Caco-2 (cell line): ENCODE results near the gene COPS7A. TPM values are rescaled to one million over a fixed set of nuclear protein-coding genes. Genes with fewer than 3 reads are reported as not detected.

Source experiments
- BruUV-seq: library from RNA; stranded (reverse); fragments of 400-500 nt; replicated peaks from 2 replicates; lab custom pipeline; 2021; lab: Mats Ljungman, UMichigan
- CTCF ChIA-PET: fragments of 300-600 bp; sonication (Branson Sonifier 250); formaldehyde crosslinking; loops from one replicate; lab custom pipeline; 2022; ENCODE audit warnings: antibody characterized with exemption; lab: Charles Lee
- POLR2A ChIA-PET: fragments of 300-600 bp; sonication (Branson Sonifier 250); formaldehyde crosslinking; loops from one replicate; lab custom pipeline; 2022; ENCODE audit warnings: antibody characterized with exemption; lab: Charles Lee
- DNase-seq, 2 experiments: peaks; one replicate each; pipeline versions ENCODE4 v3.0.0 to v3.0.0-alpha.2; 2020 to 2022
- H3K27me3 ChIP-seq: replicated peaks from 2 replicates; pipeline ENCODE4 v1.6.0; 2011; ENCODE audit warnings: low read length; ENCODE audit not compliant: control insufficient read depth, insufficient read depth
- H3K36me3 ChIP-seq: 2 replicates; pipeline ENCODE4 v1.5.1; 2011; ENCODE audit warnings: low read length; ENCODE audit not compliant: control insufficient read depth, insufficient read depth
- H3K4me1 ChIP-seq: fragments of 250-450 bp; sonication (Bioruptor Pico); 2 replicates; pipeline ENCODE4 v1.5.1; 2020; ENCODE audit warnings: mild to moderate bottlenecking
- H3K4me3 ChIP-seq: 2 replicates; pipeline ENCODE4 v1.5.1; 2011; ENCODE audit warnings: low read depth, mild to moderate bottlenecking, control low read depth, low read length
- H3K9me3 ChIP-seq: fragments of 250-450 bp; sonication (Bioruptor Pico); 2 replicates; pipeline ENCODE4 v1.5.1; 2020; ENCODE audit warnings: mild to moderate bottlenecking, moderate library complexity
- H3K27ac Mint-ChIP-seq: one replicate; pipeline ENCODE4 v1.8.0; 2022; ENCODE audit warnings: mixed read lengths; ENCODE audit not compliant: unreplicated experiment
- H3K27me3 Mint-ChIP-seq: one replicate; pipeline ENCODE4 v1.8.0; 2022; ENCODE audit warnings: mixed read lengths; ENCODE audit not compliant: insufficient read depth, unreplicated experiment
- H3K36me3 Mint-ChIP-seq: one replicate; pipeline ENCODE4 v1.8.0; 2022; ENCODE audit warnings: mild to moderate bottlenecking, mixed read lengths; ENCODE audit not compliant: insufficient read depth, unreplicated experiment
- H3K4me1 Mint-ChIP-seq: one replicate; pipeline ENCODE4 v1.8.0; 2022; ENCODE audit warnings: low read depth, mixed read lengths; ENCODE audit not compliant: unreplicated experiment
- H3K4me3 Mint-ChIP-seq: one replicate; pipeline ENCODE4 v1.8.0; 2022; ENCODE audit warnings: mild to moderate bottlenecking, moderate library complexity, mixed read lengths; ENCODE audit not compliant: unreplicated experiment
- H3K9me3 Mint-ChIP-seq: one replicate; pipeline ENCODE4 v1.8.0; 2022; ENCODE audit warnings: mixed read lengths; ENCODE audit not compliant: unreplicated experiment
- intact Hi-C: fragments of 100-400 bp; cut with micrococcal nuclease; formaldehyde crosslinking; loops from one replicate; pipeline ENCODE4 v1.10.0; 2022; ENCODE audit not compliant: unreplicated experiment
- total RNA-seq: library from RNA; stranded (reverse); gene quantifications from 2 replicates; pipeline ENCODE4 v1.2.3, GENCODE V29; 2022
- TF ChIP-seq, protein P1 (sequence below), 2 experiments: fragments of 200-600 bp in 1 of 2; IDR thresholded peaks; 1 replicate in 1 of 2; 2 replicates in 1 of 2; pipeline versions ENCODE4 v1.5.1 to v1.8.0; 2011 to 2022; ENCODE audit warnings: antibody characterized with exemption in 1 of 2, control low read depth in 1 of 2, inconsistent platforms in 1 of 2, low read depth in 1 of 2, low read length in 1 of 2, mild to moderate bottlenecking in 1 of 2, moderate library complexity in 1 of 2; ENCODE audit not compliant: insufficient read depth in 1 of 2, severe bottlenecking in 1 of 2, unreplicated experiment in 1 of 2

COPS7A gene
- total RNA-seq, 1 experiment from 2014 or later, result 56.8 TPM

DNA sequence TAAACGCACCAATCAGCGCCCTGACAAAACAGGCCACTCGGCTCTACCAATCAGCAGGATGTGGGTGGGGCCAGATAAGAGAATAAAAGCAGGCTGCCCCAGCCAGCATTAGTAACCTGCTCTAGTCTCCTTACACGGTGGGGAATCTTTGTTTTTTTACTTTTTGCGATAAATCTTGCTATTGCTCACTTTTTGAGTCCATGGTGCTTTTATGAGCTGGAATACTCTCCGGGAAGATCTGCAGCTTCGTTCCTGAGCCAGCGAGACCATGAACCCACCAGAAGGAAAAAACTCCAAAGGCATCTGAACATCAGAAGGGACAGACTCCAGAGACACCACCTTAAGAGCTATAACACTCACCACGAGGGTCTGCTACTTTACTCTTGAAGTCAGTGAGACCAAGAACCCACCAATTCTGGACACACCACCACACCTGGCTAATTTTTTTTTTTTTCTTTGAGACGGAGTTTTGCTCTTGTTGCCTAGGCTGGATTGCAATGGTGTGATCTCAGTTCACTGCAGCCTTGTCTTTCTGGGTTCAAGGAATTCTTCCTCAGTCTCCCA lies 6.9 kb upstream of the COPS7A start:
- Histone ChIP-seq H3K4me1 (no peaks in the 10 kb centered on the region), H3K4me3 (no peak overlapping the region), H3K36me3 (no peaks in the 10 kb centered on the region), H3K9me3 (0 out of 2 replicates have a peak, but pooled peaks cover 8% of the 10 kb centered on the region), H3K27me3 (no peaks in the 10 kb centered on the region)
- no peak overlapping the region for H3K27ac Mint-ChIP-seq
- H3K4me1 Mint-ChIP-seq, result no peaks in the 10 kb centered on the region
- POLR2A ChIA-PET, result no interaction called here
- no peak overlapping the region for H3K4me3 Mint-ChIP-seq
- H3K36me3 Mint-ChIP-seq, result no peaks in the 10 kb centered on the region
- no peaks in the 10 kb centered on the region for H3K9me3 Mint-ChIP-seq
- no peaks in the 10 kb centered on the region for H3K27me3 Mint-ChIP-seq
- CTCF ChIA-PET, result no interaction called here
- intact Hi-C loops, result no loop called here
- BruUV-seq, result TSS peak; percentile 98
- TF ChIP-seq, protein P1, sequence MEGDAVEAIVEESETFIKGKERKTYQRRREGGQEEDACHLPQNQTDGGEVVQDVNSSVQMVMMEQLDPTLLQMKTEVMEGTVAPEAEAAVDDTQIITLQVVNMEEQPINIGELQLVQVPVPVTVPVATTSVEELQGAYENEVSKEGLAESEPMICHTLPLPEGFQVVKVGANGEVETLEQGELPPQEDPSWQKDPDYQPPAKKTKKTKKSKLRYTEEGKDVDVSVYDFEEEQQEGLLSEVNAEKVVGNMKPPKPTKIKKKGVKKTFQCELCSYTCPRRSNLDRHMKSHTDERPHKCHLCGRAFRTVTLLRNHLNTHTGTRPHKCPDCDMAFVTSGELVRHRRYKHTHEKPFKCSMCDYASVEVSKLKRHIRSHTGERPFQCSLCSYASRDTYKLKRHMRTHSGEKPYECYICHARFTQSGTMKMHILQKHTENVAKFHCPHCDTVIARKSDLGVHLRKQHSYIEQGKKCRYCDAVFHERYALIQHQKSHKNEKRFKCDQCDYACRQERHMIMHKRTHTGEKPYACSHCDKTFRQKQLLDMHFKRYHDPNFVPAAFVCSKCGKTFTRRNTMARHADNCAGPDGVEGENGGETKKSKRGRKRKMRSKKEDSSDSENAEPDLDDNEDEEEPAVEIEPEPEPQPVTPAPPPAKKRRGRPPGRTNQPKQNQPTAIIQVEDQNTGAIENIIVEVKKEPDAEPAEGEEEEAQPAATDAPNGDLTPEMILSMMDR (IDR thresholded peaks at IDR 0.05; ENCODE audit: insufficient read depth in 1 of 2, low read depth in 1 of 2, low read length in 1 of 2, severe bottlenecking in 1 of 2, unreplicated experiment in 1 of 2), result no peak
- no peak for DNase-seq

- Histone ChIP-seq H3K27me3 (no peaks in the 10 kb centered on the region), H3K4me3 (peak overlapping the region; percentile 63; the same call in 1 of the 2 replicates), H3K9me3 (no peaks in the 10 kb centered on the region), H3K36me3 (no peaks in the 10 kb centered on the region), H3K4me1 (peaks cover 11% of the 10 kb centered on the region; the same call in 1 of the 2 replicates)
- CTCF ChIA-PET, result interaction anchor here (1.8 to 2.0 kb wide), 3 partner anchors 9 to 108 kb away, joined by 5 to 30 read pairs (median 8); partner anchors contain the start of gene ZNF384
- H3K4me1 Mint-ChIP-seq, result peaks cover 11% of the 10 kb centered on the region
- H3K27ac Mint-ChIP-seq, result no peak overlapping the region
- H3K36me3 Mint-ChIP-seq, result peaks cover 9% of the 10 kb centered on the region
- no peak for DNase-seq
- POLR2A ChIA-PET, result interaction anchor here (1.2 to 2.6 kb wide), 2 partner anchors 34 to 155 kb away, joined by 9 to 92 read pairs; partner anchors contain the start of genes NOP2 and ZNF384
- BruUV-seq, result no TSS peak
- TF ChIP-seq, protein P1 (IDR thresholded peaks at IDR 0.05; ENCODE audit: insufficient read depth in 1 of 2, low read depth in 1 of 2, low read length in 1 of 2, severe bottlenecking in 1 of 2, unreplicated experiment in 1 of 2), result no peak
- H3K27me3 Mint-ChIP-seq, result no peaks in the 10 kb centered on the region
- no peaks in the 10 kb centered on the region for H3K9me3 Mint-ChIP-seq
- H3K4me3 Mint-ChIP-seq, result no peak overlapping the region
- intact Hi-C loops, result loop anchor here (5.0 kb wide), 1 partner anchor 54 kb away; no protein-coding TSS in a partner anchor
Observed at GRCh38 chr12:6722863-6723262, 983 bp upstream of the COPS7A start.

GRCh38 chr12:6724409-6724797 lies 557 bp downstream of the COPS7A start:
- Histone ChIP-seq H3K4me1 (peaks cover 11% of the 10 kb centered on the region; the same call in 1 of the 2 replicates), H3K4me3 (peak overlapping the region; percentile 63), H3K36me3 (no peaks in the 10 kb centered on the region), H3K27me3 (no peaks in the 10 kb centered on the region), H3K9me3 (no peaks in the 10 kb centered on the region)
- TF ChIP-seq, protein P1 (IDR thresholded peaks at IDR 0.05; ENCODE audit: insufficient read depth in 1 of 2, low read depth in 1 of 2, low read length in 1 of 2, severe bottlenecking in 1 of 2, unreplicated experiment in 1 of 2), result peak in 1 of 2 experiments; percentile 4
- peak; percentile 61 for DNase-seq
- BruUV-seq, result TSS peak; percentile 78
- POLR2A ChIA-PET, result interaction anchor here (0.6 to 2.6 kb wide), 24 partner anchors 9 to 389 kb away, joined by 3 to 92 read pairs (median 5); partner anchors contain the start of genes C12orf57, CDCA3, GAPDH and MLF2
- Mint-ChIP-seq H3K4me3 (peak overlapping the region; percentile 73), H3K9me3 (no peaks in the 10 kb centered on the region), H3K27me3 (no peaks in the 10 kb centered on the region), H3K36me3 (peaks cover 12% of the 10 kb centered on the region), H3K4me1 (peaks cover 11% of the 10 kb centered on the region), H3K27ac (peak overlapping the region; percentile 80)
- CTCF ChIA-PET, result interaction anchor here (0.6 to 4.0 kb wide), 20 partner anchors 11 to 187 kb away, joined by 3 to 44 read pairs (median 4); partner anchors contain the start of genes MLF2, NOP2, PTMS and SPSB2
- intact Hi-C loops, result loop anchor here (1.0 to 5.0 kb wide), 4 partner anchors 29 to 61 kb away; partner anchors contain the start of genes ING4, MLF2 and ZNF384
